ENCODE measurements around the gene PES1. TPM values are rescaled to one million over a fixed set of nuclear protein-coding genes. Genes with fewer than 3 reads are reported as not detected.

The PES1 gene
- total RNA-seq, 1 donor from 2014 or later: 75.6 TPM

DNA sequence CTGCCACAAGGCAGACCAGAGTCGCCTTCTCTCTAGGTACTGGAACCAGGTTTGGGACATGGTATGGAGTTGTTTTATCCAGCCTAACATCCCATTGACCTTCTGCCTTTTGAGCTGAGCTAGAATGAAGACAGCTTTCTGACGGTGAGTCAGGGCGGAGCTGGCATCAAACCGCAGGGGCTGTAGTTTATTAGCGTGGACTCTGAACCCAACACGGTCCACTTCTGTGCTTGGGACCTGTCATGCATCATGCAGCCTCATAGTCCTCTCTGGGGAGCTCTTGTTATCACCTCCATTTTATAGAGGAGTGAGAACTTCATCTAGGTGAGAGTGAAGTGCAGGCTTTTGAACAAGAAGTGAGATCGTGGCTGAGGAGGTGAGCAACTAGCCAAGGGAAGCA, 25.6 kb downstream of the PES1 start:
- Histone ChIP-seq H3K4me3 (no peak overlapping the region), H3K36me3 (no peaks in the 10 kb centered on the region), H3K4me1 (no peaks in the 10 kb centered on the region), H3K9me3 (no peaks in the 10 kb centered on the region), H3K27me3 (no peaks in the 10 kb centered on the region), H3K27ac (no peak overlapping the region)
- DNase-seq (ENCODE audit: extremely low spot score in 2 of 2): no peak
- no peak for TF ChIP-seq POLR2A (IDR thresholded peaks at IDR 0.05)
- TF ChIP-seq POLR2AphosphoS5 (IDR thresholded peaks at IDR 0.05; ENCODE audit: insufficient read depth in 1 of 2, low read depth in 1 of 2): no peak
- TF ChIP-seq, protein P1, sequence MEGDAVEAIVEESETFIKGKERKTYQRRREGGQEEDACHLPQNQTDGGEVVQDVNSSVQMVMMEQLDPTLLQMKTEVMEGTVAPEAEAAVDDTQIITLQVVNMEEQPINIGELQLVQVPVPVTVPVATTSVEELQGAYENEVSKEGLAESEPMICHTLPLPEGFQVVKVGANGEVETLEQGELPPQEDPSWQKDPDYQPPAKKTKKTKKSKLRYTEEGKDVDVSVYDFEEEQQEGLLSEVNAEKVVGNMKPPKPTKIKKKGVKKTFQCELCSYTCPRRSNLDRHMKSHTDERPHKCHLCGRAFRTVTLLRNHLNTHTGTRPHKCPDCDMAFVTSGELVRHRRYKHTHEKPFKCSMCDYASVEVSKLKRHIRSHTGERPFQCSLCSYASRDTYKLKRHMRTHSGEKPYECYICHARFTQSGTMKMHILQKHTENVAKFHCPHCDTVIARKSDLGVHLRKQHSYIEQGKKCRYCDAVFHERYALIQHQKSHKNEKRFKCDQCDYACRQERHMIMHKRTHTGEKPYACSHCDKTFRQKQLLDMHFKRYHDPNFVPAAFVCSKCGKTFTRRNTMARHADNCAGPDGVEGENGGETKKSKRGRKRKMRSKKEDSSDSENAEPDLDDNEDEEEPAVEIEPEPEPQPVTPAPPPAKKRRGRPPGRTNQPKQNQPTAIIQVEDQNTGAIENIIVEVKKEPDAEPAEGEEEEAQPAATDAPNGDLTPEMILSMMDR (IDR thresholded peaks at IDR 0.05): no peak
- intact Hi-C loops (cut with DNase I): no loop called here

DNA sequence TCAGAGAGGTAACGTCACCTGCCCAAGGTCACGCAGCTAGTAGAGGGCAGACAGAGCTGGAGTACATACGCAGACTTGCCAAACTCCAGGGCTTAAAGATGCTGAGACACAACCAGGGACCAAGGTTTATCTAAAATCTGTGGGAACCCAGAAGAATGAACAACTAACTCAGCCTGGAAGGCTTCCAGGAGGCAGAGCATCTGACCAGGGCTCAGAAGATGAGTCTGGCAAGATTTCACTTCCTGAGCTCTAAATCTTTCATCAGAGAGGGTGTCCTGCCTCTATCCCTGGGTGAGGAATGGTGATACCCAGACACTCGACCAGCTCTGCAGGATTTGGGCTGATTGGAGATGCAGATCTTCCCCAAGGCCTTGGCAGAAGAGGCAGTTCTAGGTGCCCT, 26.4 kb downstream of the PES1 start:
- Histone ChIP-seq H3K27ac (no peak overlapping the region), H3K9me3 (no peaks in the 10 kb centered on the region), H3K36me3 (no peaks in the 10 kb centered on the region), H3K27me3 (no peaks in the 10 kb centered on the region), H3K4me3 (no peak overlapping the region), H3K4me1 (no peaks in the 10 kb centered on the region)
- TF ChIP-seq, protein P1 (IDR thresholded peaks at IDR 0.05): no peak
- TF ChIP-seq POLR2A (IDR thresholded peaks at IDR 0.05) (no peak), POLR2AphosphoS5 (IDR thresholded peaks at IDR 0.05; ENCODE audit: insufficient read depth in 1 of 2, low read depth in 1 of 2) (no peak)
- intact Hi-C loops (cut with DNase I): no loop called here
- DNase-seq (ENCODE audit: extremely low spot score in 2 of 2): no peak

DNA sequence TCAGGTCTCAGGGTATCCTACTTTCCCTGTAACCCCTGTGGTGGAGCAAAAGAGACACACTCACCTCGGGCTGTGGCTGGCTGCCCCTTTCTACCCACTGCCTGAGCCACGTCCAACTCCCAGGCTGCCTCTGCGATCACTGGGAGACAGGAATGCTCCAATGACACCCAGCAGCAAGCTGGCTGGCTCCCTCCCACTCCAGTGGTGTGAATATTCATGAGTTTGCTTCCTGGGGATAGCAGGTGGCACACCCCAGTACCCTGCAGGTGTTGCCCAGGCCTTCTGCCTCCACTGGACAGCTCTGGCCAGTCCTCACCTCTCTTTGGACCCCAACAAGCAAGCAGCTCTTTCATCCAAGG, 27.0 kb downstream of the PES1 start:
- H3K27ac ChIP-seq: no peak overlapping the region
- H3K36me3 ChIP-seq: no peaks in the 10 kb centered on the region
- H3K4me1 ChIP-seq: no peaks in the 10 kb centered on the region
- no peak overlapping the region for H3K4me3 ChIP-seq
- H3K9me3 ChIP-seq: no peaks in the 10 kb centered on the region
- no peaks in the 10 kb centered on the region for H3K27me3 ChIP-seq
- intact Hi-C loops (cut with DNase I): no loop called here
- no peak for DNase-seq (ENCODE audit: extremely low spot score in 2 of 2)
- TF ChIP-seq POLR2A (IDR thresholded peaks at IDR 0.05) (no peak), POLR2AphosphoS5 (IDR thresholded peaks at IDR 0.05; ENCODE audit: insufficient read depth in 1 of 2, low read depth in 1 of 2) (no peak)
- TF ChIP-seq, protein P1 (IDR thresholded peaks at IDR 0.05): no peak

DNA sequence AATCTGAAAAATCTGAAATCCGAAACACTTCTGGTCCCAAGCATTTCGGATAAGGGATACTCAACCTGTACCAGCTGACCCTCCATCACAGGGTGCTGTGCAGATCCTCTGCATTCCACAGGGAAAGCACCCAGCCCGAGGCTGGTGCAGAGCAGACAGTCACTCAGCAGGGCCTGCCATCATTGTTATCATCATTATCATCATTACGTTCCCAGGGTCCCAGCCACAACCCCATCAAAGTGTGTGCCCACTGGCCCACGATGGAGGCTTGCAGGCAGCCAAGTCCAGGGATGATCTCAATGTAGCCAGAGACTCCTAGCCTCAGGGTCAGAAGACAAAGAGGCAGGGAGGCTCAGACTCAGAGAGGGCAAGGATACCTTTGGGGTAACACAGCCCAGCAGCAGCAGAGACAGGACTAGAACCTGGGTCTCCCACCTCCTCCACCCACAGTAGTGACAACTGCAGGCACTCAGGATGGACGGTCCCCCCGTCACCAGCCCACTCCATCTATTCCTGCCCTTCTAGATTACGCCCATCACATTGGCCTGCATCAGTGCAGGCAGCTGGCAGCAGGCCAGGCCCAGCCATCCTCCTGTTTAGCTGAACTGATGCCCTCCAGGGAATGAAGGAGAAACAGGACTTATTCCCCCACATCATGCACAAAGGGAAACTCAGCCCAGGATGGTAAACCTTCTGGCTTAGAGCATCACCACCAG, 27.5 kb downstream of the PES1 start:
- intact Hi-C loops (cut with DNase I): no loop called here
- no peak overlapping the region for H3K27ac ChIP-seq
- no peaks in the 10 kb centered on the region for H3K4me1 ChIP-seq
- TF ChIP-seq, protein P1 (IDR thresholded peaks at IDR 0.05): no peak
- TF ChIP-seq POLR2AphosphoS5 (IDR thresholded peaks at IDR 0.05; ENCODE audit: insufficient read depth in 1 of 2, low read depth in 1 of 2) (no peak), POLR2A (IDR thresholded peaks at IDR 0.05) (no peak)
- DNase-seq (ENCODE audit: extremely low spot score in 2 of 2): no peak
- no peaks in the 10 kb centered on the region for H3K36me3 ChIP-seq
- no peaks in the 10 kb centered on the region for H3K9me3 ChIP-seq
- H3K4me3 ChIP-seq: no peak overlapping the region
- H3K27me3 ChIP-seq: no peaks in the 10 kb centered on the region

DNA sequence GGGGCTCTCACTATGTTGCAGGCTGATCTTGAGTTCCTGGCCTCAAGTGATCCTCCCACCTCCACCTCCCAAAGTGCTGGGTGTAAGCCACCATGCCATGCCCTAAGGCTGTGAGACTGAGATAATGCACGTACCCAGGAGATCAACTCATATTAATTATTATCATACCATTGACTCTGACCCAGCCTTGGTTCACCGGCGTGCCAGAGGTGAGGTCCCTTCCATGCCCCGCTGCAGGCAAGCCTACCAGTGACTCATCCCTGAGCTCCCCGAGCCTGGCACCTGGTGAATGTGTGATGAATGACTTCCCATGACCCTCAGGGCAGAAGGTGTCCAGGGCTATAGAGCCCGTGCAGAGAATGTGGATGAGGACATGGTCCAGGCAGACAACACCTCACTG, 29.3 kb downstream of the PES1 start:
- intact Hi-C loops (cut with DNase I): no loop called here
- TF ChIP-seq POLR2A (IDR thresholded peaks at IDR 0.05) (no peak), POLR2AphosphoS5 (IDR thresholded peaks at IDR 0.05; ENCODE audit: insufficient read depth in 1 of 2, low read depth in 1 of 2) (no peak)
- TF ChIP-seq, protein P1 (IDR thresholded peaks at IDR 0.05): no peak
- H3K27ac ChIP-seq: no peak overlapping the region

More for the DNA sequence above, 29.3 kb downstream of the PES1 start:
- no peaks in the 10 kb centered on the region for H3K9me3 ChIP-seq
- no peaks in the 10 kb centered on the region for H3K27me3 ChIP-seq
- H3K36me3 ChIP-seq: no peaks in the 10 kb centered on the region
- H3K4me1 ChIP-seq: no peaks in the 10 kb centered on the region
- DNase-seq (ENCODE audit: extremely low spot score in 2 of 2): no peak
- no peak overlapping the region for H3K4me3 ChIP-seq

Measured in vagina (tissue), 2 donors.